H9 (cell line): ENCODE results near the gene IMMP2L. TPM values are rescaled to one million over a fixed set of nuclear protein-coding genes. Genes with fewer than 3 reads are reported as not detected.
A peak's percentile ranks its signal among the peaks of the same experiment; 100 is the strongest.

ENCODE experiments used
- DNase-seq: peaks from one replicate; pipeline ENCODE4 v3.0.0-alpha.2; 2017
- H2AFZ ChIP-seq: one replicate; pipeline ENCODE4 v1.6.1; 2013; ENCODE audit warnings: mild to moderate bottlenecking, low read length, control low read depth, moderate library complexity
- H2AK5ac ChIP-seq: 2 replicates; pipeline ENCODE4 v1.6.1; 2013; ENCODE audit warnings: low read length, control low read depth, mixed read lengths; ENCODE audit not compliant: insufficient read length
- H2BK120ac ChIP-seq: one replicate; pipeline ENCODE4 v1.6.1; 2013; ENCODE audit warnings: low read depth, mild to moderate bottlenecking, low read length, control low read depth, inconsistent platforms; ENCODE audit not compliant: poor library complexity, severe bottlenecking
- H2BK12ac ChIP-seq: 2 replicates; pipeline ENCODE4 v1.6.1; 2013; ENCODE audit warnings: low read length, control low read depth, mixed read lengths, low read depth; ENCODE audit not compliant: insufficient read length
- H2BK15ac ChIP-seq: 2 replicates; pipeline ENCODE4 v1.6.1; 2013; ENCODE audit warnings: low read depth, low read length, control low read depth
- H2BK20ac ChIP-seq: one replicate; pipeline ENCODE4 v1.6.1; 2013; ENCODE audit warnings: low read depth, mild to moderate bottlenecking, low read length, control low read depth, inconsistent platforms; ENCODE audit not compliant: poor library complexity, severe bottlenecking
- H2BK5ac ChIP-seq: 2 replicates; pipeline ENCODE4 v1.6.1; 2013; ENCODE audit warnings: low read length, control low read depth, mixed read lengths; ENCODE audit not compliant: insufficient read length
- H3K14ac ChIP-seq: 2 replicates; pipeline ENCODE4 v1.6.1; 2013; ENCODE audit warnings: low read length, control low read depth; ENCODE audit not compliant: insufficient read depth
- H3K18ac ChIP-seq: 2 replicates; pipeline ENCODE4 v1.6.1; 2013; ENCODE audit warnings: low read depth, mild to moderate bottlenecking, mixed read lengths, low read length, control low read depth; ENCODE audit not compliant: insufficient read length
- H3K23ac ChIP-seq: 2 replicates; pipeline ENCODE4 v1.6.1; 2013; ENCODE audit warnings: low read length, control low read depth, mixed read lengths, low read depth; ENCODE audit not compliant: insufficient read length
- H3K23me2 ChIP-seq: 2 replicates; pipeline ENCODE4 v1.6.1; 2013; ENCODE audit warnings: low read depth, mild to moderate bottlenecking, mixed read lengths, low read length, control low read depth; ENCODE audit not compliant: insufficient read length, poor library complexity, severe bottlenecking
- H3K27ac ChIP-seq: 2 replicates; pipeline ENCODE4 v1.5.1; 2013; ENCODE audit warnings: low read length, control low read depth, mixed read lengths, low read depth; ENCODE audit not compliant: insufficient read length
- H3K27me3 ChIP-seq: 2 replicates; pipeline ENCODE4 v1.6.1; 2013; ENCODE audit warnings: low read length, control low read depth, inconsistent platforms; ENCODE audit not compliant: insufficient read depth
- H3K4ac ChIP-seq: 2 replicates; pipeline ENCODE4 v1.6.1; 2013; ENCODE audit warnings: low read depth, mild to moderate bottlenecking, control low read depth, inconsistent platforms, low read length, moderate library complexity
- H3K4me1 ChIP-seq: 2 replicates; pipeline ENCODE4 v1.6.1; 2013; ENCODE audit warnings: low read length, control low read depth, inconsistent platforms; ENCODE audit not compliant: insufficient read depth
- H3K4me2 ChIP-seq: 2 replicates; pipeline ENCODE4 v1.6.1; 2013; ENCODE audit warnings: low read length, control low read depth, mixed read lengths; ENCODE audit not compliant: insufficient read length, insufficient read depth
- H3K56ac ChIP-seq: 2 replicates; pipeline ENCODE4 v1.6.1; 2013; ENCODE audit warnings: low read depth, mild to moderate bottlenecking, mixed read lengths, low read length, control low read depth; ENCODE audit not compliant: insufficient read length
- H3K79me1 ChIP-seq: 2 replicates; pipeline ENCODE4 v1.6.1; 2013; ENCODE audit warnings: low read depth, mild to moderate bottlenecking, moderate library complexity, low read length, control low read depth, inconsistent platforms; ENCODE audit not compliant: insufficient read depth, poor library complexity, severe bottlenecking
- H3K79me2 ChIP-seq: 2 replicates; pipeline ENCODE4 v1.6.1; 2013; ENCODE audit warnings: low read length, control low read depth, inconsistent platforms; ENCODE audit not compliant: insufficient read depth
- H3K9ac ChIP-seq: 2 replicates; pipeline ENCODE4 v1.6.1; 2013; ENCODE audit warnings: low read length, control low read depth, mixed read lengths; ENCODE audit not compliant: insufficient read length; ENCODE audit errors: extremely low read depth
- H3K9me3 ChIP-seq: one replicate; pipeline ENCODE4 v1.6.1; 2013; ENCODE audit warnings: low read depth, low read length, inconsistent platforms; ENCODE audit not compliant: control insufficient read depth
- H3T11ph ChIP-seq: one replicate; pipeline ENCODE4 v1.6.1; 2013; ENCODE audit warnings: mild to moderate bottlenecking, low read length, control low read depth, inconsistent platforms
- H4K20me1 ChIP-seq: one replicate; pipeline ENCODE4 v1.6.1; 2013; ENCODE audit not compliant: control insufficient read depth, insufficient read length, insufficient read depth
- H4K5ac ChIP-seq: 2 replicates; pipeline ENCODE4 v1.6.1; 2013; ENCODE audit warnings: low read depth, mild to moderate bottlenecking, mixed read lengths, low read length, control low read depth; ENCODE audit not compliant: insufficient read length
- H4K8ac ChIP-seq: replicated peaks from 2 replicates; pipeline ENCODE4 v1.6.1; 2013; ENCODE audit warnings: low read length, control low read depth, mixed read lengths, low read depth; ENCODE audit not compliant: insufficient read length
- H4K91ac ChIP-seq: 2 replicates; pipeline ENCODE4 v1.6.1; 2013; ENCODE audit warnings: low read depth, mild to moderate bottlenecking, moderate library complexity, mixed read lengths, low read length, control low read depth; ENCODE audit not compliant: insufficient read length
- H3K27ac Mint-ChIP-seq, 3 experiments: 2 replicates in 2 of 3; 3 replicates in 1 of 3; pipeline ENCODE4 v1.8.0; 2020 to 2021; ENCODE audit warnings: mixed read lengths in 3 of 3, mild to moderate bottlenecking in 1 of 3, moderate library complexity in 1 of 3
- H3K27me3 Mint-ChIP-seq: 2 replicates; pipeline ENCODE4 v1.8.0; 2021; ENCODE audit warnings: low read depth, mild to moderate bottlenecking, moderate library complexity, mixed read lengths
- H3K36me3 Mint-ChIP-seq, 3 experiments: 2 replicates in 2 of 3; 3 replicates in 1 of 3; pipeline ENCODE4 v1.8.0; 2020 to 2021; ENCODE audit warnings: low read depth in 3 of 3, mixed read lengths in 3 of 3; ENCODE audit not compliant: insufficient read depth in 1 of 3
- H3K4me1 Mint-ChIP-seq, 2 experiments: 2 replicates each; pipeline ENCODE4 v1.8.0; 2020; ENCODE audit warnings: mixed read lengths in 2 of 2
- H3K4me3 Mint-ChIP-seq, 2 experiments: 2 replicates in 1 of 2; 3 replicates in 1 of 2; pipeline ENCODE4 v1.8.0; 2020 to 2021; ENCODE audit warnings: mild to moderate bottlenecking in 2 of 2, mixed read lengths in 2 of 2, moderate library complexity in 1 of 2
- H3K9me3 Mint-ChIP-seq, 2 experiments: 2 replicates in 1 of 2; 3 replicates in 1 of 2; pipeline ENCODE4 v1.8.0; 2020; ENCODE audit warnings: mild to moderate bottlenecking in 2 of 2, mixed read lengths in 2 of 2, moderate library complexity in 1 of 2
- CTCF ChIP-seq: fragments of 200-600 bp; sonication (generic); conservative IDR thresholded peaks from 3 replicates; pipeline ENCODE4 v1.8.0; 2021; ENCODE audit warnings: antibody characterized with exemption, mild to moderate bottlenecking
- WGBS: extraction: QIAGEN DNeasy Blood & Tissue Kit; methylation state at CpG from one replicate; pipeline ENCODE4 v1.1.7; 2013; ENCODE audit warnings: missing lambda C conversion rate, low lambda C conversion rate, mixed read lengths; ENCODE audit not compliant: insufficient read length; ENCODE audit errors: extremely low coverage; 5-methylcytosine and 5-hydroxymethylcytosine counted together
- total RNA-seq: library from RNA; stranded (reverse); gene quantifications from 2 replicates; pipeline ENCODE4 v1.2.1, GENCODE V29; 2021

Gene IMMP2L
- total RNA-seq, 1 experiment from 2014 or later: 14.7 TPM

- Histone ChIP-seq H4K8ac (no peak overlapping the region), H3K23me2 (no peaks in the 10 kb centered on the region), H2BK12ac (no peak overlapping the region), H3K9me3 (no peaks in the 10 kb centered on the region), H3K56ac (no peak overlapping the region), H3T11ph (no peak overlapping the region), H2BK120ac (no peak overlapping the region), H3K27ac (no peak overlapping the region), H3K18ac (no peak overlapping the region), H2AK5ac (no peak overlapping the region), H3K27me3 (no peaks in the 10 kb centered on the region), H3K4ac (no peak overlapping the region), H3K9ac (no peak overlapping the region), H3K79me2 (no peaks in the 10 kb centered on the region), H2AFZ (no peak overlapping the region), H4K20me1 (no peaks in the 10 kb centered on the region), H3K79me1 (no peaks in the 10 kb centered on the region), H3K14ac (no peak overlapping the region), H2BK5ac (no peak overlapping the region), H2BK15ac (no peak overlapping the region), H2BK20ac (no peak overlapping the region), H3K4me1 (no peaks in the 10 kb centered on the region), H4K5ac (no peak overlapping the region), H3K4me2 (no peak overlapping the region), H3K23ac (no peak overlapping the region), H4K91ac (no peak overlapping the region)
- no peaks in the 10 kb centered on the region for H3K27me3 Mint-ChIP-seq
- no peak overlapping the region for H3K4me3 Mint-ChIP-seq
- no peaks in the 10 kb centered on the region for H3K9me3 Mint-ChIP-seq
- no CpG with 5 or more reads among the region's 3 CpGs for WGBS
- peak overlapping the region in 1 of 3 experiments; percentile 6; a peak in 1 of 7 replicates for H3K27ac Mint-ChIP-seq
- peaks cover 7 to 9% of the 10 kb centered on the region in 2 experiments for H3K4me1 Mint-ChIP-seq
- H3K36me3 Mint-ChIP-seq: no peaks in the 10 kb centered on the region
- DNase-seq: no peak
- TF ChIP-seq CTCF: no peak
These were observed 794.7 kb downstream of the IMMP2L start for GRCh38 chr7:110767550-110768110.
